Calu3 (cell line): ENCODE data around the gene ENC1. TPM values are rescaled to one million over a fixed set of nuclear protein-coding genes. Genes with fewer than 3 reads are reported as not detected.
A peak's percentile ranks its signal among the peaks of the same experiment; 100 is the strongest.

ENCODE experiments used
- BruUV-seq: library from RNA; stranded (reverse); fragments of 400-500 nt; replicated peaks from 2 replicates; lab custom pipeline; 2021; lab: Mats Ljungman, UMichigan
- CTCF ChIA-PET: fragments of 300-600 bp; sonication (Branson Sonifier 250); formaldehyde crosslinking; loops from one replicate; lab custom pipeline; 2022; ENCODE audit warnings: antibody characterized with exemption; lab: Charles Lee
- DNase-seq: peaks from one replicate; pipeline ENCODE4 v3.0.0; 2022
- H3K27ac Mint-ChIP-seq: one replicate; pipeline ENCODE4 v1.8.0; 2022; ENCODE audit warnings: mixed read lengths; ENCODE audit not compliant: unreplicated experiment
- H3K27me3 Mint-ChIP-seq: one replicate; pipeline ENCODE4 v1.8.0; 2022; ENCODE audit warnings: mixed read lengths; ENCODE audit not compliant: unreplicated experiment
- H3K36me3 Mint-ChIP-seq: one replicate; pipeline ENCODE4 v1.8.0; 2022; ENCODE audit warnings: mild to moderate bottlenecking, moderate library complexity, mixed read lengths; ENCODE audit not compliant: insufficient read depth, unreplicated experiment
- H3K4me1 Mint-ChIP-seq: one replicate; pipeline ENCODE4 v1.8.0; 2022; ENCODE audit warnings: mild to moderate bottlenecking, low read depth, mixed read lengths; ENCODE audit not compliant: unreplicated experiment
- H3K4me3 Mint-ChIP-seq: one replicate; pipeline ENCODE4 v1.8.0; 2022; ENCODE audit warnings: mild to moderate bottlenecking, low read depth, moderate library complexity, mixed read lengths; ENCODE audit not compliant: unreplicated experiment
- H3K9me3 Mint-ChIP-seq: one replicate; pipeline ENCODE4 v1.8.0; 2022; ENCODE audit warnings: low read depth, mixed read lengths; ENCODE audit not compliant: unreplicated experiment
- CTCF ChIP-seq: fragments of 200-600 bp; IDR thresholded peaks from one replicate; pipeline ENCODE4 v1.8.0; 2022; ENCODE audit warnings: antibody characterized with exemption; ENCODE audit not compliant: unreplicated experiment
- intact Hi-C: fragments of 100-400 bp; cut with micrococcal nuclease; formaldehyde crosslinking; loops from one replicate; pipeline ENCODE4 v1.10.0; 2022; ENCODE audit not compliant: unreplicated experiment
- total RNA-seq: library from RNA; stranded (reverse); gene quantifications from 2 replicates; pipeline ENCODE4 v1.2.3, GENCODE V29; 2022

The ENC1 gene
- total RNA-seq, 1 experiment from 2014 or later: 91.6 TPM

GRCh38 chr5:74586856-74587255 lies 53.7 kb downstream of the ENC1 start:
- no peak for TF ChIP-seq CTCF
- H3K27ac Mint-ChIP-seq: no peak overlapping the region
- H3K9me3 Mint-ChIP-seq: peaks cover 4% of the 10 kb centered on the region
- H3K27me3 Mint-ChIP-seq: no peaks in the 10 kb centered on the region
- BruUV-seq: no TSS peak
- intact Hi-C loops: loop anchor here (5.0 kb wide), 1 partner anchor 85 kb away; no protein-coding TSS in a partner anchor
- peaks cover 6% of the 10 kb centered on the region for H3K36me3 Mint-ChIP-seq
- CTCF ChIA-PET: no interaction called here
- H3K4me3 Mint-ChIP-seq: no peak overlapping the region
- DNase-seq: no peak
- peaks cover 75% of the 10 kb centered on the region for H3K4me1 Mint-ChIP-seq

- DNase-seq: no peak
- Mint-ChIP-seq H3K4me1 (peaks cover 78% of the 10 kb centered on the region), H3K27me3 (no peaks in the 10 kb centered on the region), H3K36me3 (peaks cover 14% of the 10 kb centered on the region), H3K4me3 (no peak overlapping the region), H3K9me3 (peaks cover 2% of the 10 kb centered on the region), H3K27ac (no peak overlapping the region)
- intact Hi-C loops: no loop called here
- BruUV-seq: no TSS peak
- TF ChIP-seq CTCF: no peak
- CTCF ChIA-PET: no interaction called here
Observed at GRCh38 chr5:74582853-74583252, 57.7 kb downstream of the ENC1 start.

GRCh38 chr5:74581988-74582365 lies 58.6 kb downstream of the ENC1 start:
- Mint-ChIP-seq H3K36me3 (peaks cover 14% of the 10 kb centered on the region), H3K4me1 (peaks cover 82% of the 10 kb centered on the region), H3K27ac (peak overlapping the region; percentile 82), H3K4me3 (peak overlapping the region; percentile 24), H3K27me3 (no peaks in the 10 kb centered on the region), H3K9me3 (peaks cover 2% of the 10 kb centered on the region)
- DNase-seq: peak; percentile 52
- intact Hi-C loops: loop anchor here (2.0 kb wide), 1 partner anchor 39 kb away; no protein-coding TSS in a partner anchor
- BruUV-seq: no TSS peak
- TF ChIP-seq CTCF: no peak
- CTCF ChIA-PET: interaction anchor here (0.6 kb wide), 1 partner anchor 41 kb away, joined by 3 read pairs; no protein-coding TSS in a partner anchor

- BruUV-seq: no TSS peak
Observed at GRCh38 chr5:74580729-74581109, 59.8 kb downstream of the ENC1 start.

More at GRCh38 chr5:74580729-74581109, 59.8 kb downstream of the ENC1 start:
- TF ChIP-seq CTCF: no peak
- H3K4me1 Mint-ChIP-seq: peaks cover 87% of the 10 kb centered on the region
- intact Hi-C loops: loop anchor here (2.0 kb wide), 1 partner anchor 38 kb away; no protein-coding TSS in a partner anchor
- peak overlapping the region; percentile 82 for H3K27ac Mint-ChIP-seq
- peaks cover 2% of the 10 kb centered on the region for H3K9me3 Mint-ChIP-seq
- CTCF ChIA-PET: no interaction called here
- peaks cover 14% of the 10 kb centered on the region for H3K36me3 Mint-ChIP-seq
- DNase-seq: no peak
- H3K4me3 Mint-ChIP-seq: no peak overlapping the region
- no peaks in the 10 kb centered on the region for H3K27me3 Mint-ChIP-seq
